Measurements from ENCODE around the gene RHNO1.

Gene RHNO1

GRCh38 chr12:2904260-2904659 lies 27.2 kb downstream of the RHNO1 start:
- no peak for DNase-seq

DNA sequence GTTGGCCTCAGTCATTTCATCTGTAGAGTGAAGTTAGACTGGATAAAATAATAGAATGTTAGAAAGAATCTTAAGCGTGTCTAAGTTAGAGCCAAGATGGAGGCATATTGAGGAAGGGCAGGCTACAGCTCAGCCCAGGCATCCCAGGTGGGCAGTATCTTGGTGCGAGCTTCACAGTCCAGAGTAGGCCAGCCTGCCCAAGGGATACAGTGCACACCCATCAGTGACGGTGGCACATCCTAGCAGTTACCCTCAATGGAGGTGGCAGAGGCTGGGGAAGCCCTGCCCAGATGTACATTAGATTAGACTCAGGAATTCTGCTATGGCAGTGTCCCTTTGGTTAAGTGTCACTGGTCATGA lies 35.2 kb downstream of the RHNO1 start:
- DNase-seq, result no peak

DNA sequence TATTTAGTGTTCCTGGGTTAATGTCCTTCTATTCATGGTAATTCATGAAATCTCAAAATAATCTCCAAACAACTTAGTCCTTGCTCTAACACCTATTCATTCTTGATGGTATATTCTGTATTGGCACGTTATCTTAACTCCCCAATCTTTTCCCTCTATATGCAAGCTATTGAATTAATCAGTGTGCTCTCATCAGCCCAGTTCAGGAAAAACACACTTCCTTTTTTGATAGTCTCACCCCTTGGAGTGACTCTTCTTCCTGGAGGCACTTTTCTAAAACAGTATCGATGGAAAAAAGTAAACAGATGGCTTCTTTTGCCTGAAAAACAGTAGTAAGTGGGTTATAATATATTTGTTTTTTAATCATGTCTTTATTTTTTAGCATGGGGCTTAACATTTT lies 42.2 kb downstream of the RHNO1 start:
- no peak for DNase-seq

DNA sequence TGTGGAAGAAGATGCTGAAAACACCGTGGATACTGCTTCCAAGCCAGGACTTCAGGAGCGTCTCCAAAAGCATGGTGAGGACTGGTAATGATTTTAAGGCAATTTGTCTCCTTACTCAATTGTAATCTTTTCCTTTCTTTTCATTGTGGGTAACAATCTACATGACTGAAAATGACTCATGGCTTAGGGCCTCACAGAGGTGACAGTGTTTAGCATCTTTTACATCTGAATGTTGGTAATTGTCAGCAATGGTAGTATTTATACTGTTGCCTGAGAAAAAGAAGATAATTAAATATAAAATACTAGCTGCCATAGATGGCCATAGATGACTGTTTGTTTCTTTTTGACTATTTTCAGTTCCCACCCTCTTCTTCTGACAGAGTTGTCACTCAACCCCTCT lies 45.3 kb downstream of the RHNO1 start:
- DNase-seq, result no peak

- no peak for DNase-seq
Observed at GRCh38 chr12:2923057-2923456, 46.0 kb downstream of the RHNO1 start.

- DNase-seq, result no peak
Observed at GRCh38 chr12:2924019-2924418, 47.0 kb downstream of the RHNO1 start.

DNA sequence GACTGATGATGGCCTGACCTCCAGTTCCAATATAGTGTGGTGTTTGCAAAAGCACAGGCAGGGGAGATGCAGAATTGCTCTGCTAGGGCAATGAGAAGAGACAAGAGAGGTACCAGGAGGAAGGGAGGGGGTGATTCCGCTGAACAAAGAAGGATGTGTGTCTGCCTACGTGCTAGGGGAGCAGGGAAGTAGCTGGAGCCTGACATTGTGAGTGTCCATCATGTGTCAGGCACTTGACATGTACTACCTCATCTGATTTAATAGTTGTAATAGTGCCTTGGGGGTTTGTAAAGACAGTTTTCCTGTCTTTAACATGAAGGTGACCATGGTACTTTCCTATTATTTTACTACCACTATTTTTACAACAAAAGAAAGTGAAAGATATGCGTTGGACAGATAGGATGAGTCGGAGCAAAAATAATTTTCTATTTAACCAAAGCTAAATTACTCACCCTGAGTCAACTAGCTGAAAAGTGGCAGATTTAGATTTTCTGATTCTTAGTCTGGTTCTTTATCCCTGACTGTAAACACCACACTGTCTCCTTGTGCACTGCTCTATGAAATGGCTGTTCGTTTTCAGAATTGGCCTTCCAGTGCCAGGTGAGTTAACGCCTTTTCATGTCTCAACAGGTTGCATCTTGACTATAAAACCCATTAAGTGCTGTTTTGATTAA lies 48.4 kb downstream of the RHNO1 start:
- no peak for DNase-seq

GRCh38 chr12:2930865-2931264 lies 53.8 kb downstream of the RHNO1 start:
- DNase-seq, result no peak

DNA sequence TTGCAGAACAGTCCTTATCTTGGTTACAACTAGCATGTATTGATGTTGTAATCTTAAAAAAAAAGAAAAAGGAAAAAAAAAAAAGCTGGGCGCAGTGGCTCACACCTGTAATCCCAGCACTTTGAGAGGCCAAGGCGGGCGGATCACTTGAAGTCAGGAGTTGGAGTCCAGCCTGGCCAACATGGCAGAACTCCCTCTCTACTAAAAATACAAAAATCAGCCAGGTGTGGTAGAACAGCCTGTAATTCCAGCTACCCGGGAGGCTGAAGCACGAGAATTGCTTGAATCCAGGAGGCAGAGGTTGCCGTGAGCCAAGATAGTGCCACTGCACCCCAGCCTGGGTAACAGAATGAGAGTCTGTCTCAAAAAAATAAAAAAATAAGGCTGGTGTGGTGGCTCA lies 56.6 kb downstream of the RHNO1 start:
- no peak for DNase-seq

DNA sequence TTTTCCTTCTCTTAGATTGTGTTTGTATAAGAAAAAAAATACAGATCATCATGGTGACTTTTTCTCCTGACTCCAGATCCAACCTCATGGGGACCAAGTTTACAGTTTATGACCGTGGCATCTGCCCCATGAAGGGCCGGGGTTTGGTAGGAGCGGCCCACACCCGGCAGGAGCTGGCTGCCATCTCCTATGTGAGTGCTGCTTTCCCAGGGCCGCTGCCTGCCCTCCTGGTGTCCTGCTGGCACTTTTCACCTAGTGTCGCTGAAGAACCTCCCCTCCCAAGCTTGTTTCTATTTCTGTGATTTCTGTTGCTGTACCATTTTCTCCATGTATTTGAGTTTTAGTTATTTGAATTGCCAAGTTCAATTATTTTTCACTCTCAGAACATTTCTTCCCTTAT lies 57.3 kb downstream of the RHNO1 start:
- no peak for DNase-seq

DNA sequence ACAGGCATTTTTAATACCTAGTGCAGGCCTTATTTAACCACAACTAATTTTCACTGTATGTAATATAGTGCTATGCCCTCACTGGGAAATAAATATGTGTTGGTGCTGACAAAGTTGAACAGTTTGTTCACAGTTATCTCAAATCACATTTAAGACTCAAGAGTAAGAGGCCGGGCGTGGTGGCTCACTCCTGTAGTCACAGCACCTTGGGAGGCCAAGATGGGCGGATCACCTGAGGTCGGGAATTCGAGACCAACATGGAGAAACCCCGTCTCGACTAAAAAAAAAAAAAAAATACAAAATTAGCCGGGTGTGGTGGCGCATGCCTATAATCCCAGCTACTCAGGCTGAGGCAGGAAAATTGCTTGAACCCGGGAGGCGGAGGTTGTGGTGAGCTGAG lies 59.3 kb downstream of the RHNO1 start:
- DNase-seq, result no peak

GRCh38 chr12:2937500-2937899 lies 60.5 kb downstream of the RHNO1 start:
- DNase-seq, result no peak
